Epithelial cell of proximal tubule (primary cell): ENCODE data around the gene IQCE. TPM values are rescaled to one million over a fixed set of nuclear protein-coding genes. Genes with fewer than 3 reads are reported as not detected.

ENCODE experiments used
- DNase-seq: peaks from one replicate; pipeline ENCODE4 v3.0.0-alpha.2; 2011; ENCODE audit warnings: low read depth
- H3K4me3 ChIP-seq: 2 replicates; pipeline ENCODE4 v1.5.1; 2011; ENCODE audit warnings: low read depth, mild to moderate bottlenecking, low read length
- total RNA-seq: library from RNA; depleted of rRNA; stranded (reverse); fragments of >200 nt; gene quantifications from 2 replicates; pipeline ENCODE4 v1.2.3, GENCODE V29; 2015
- TF ChIP-seq, protein P1 (sequence below): conservative IDR thresholded peaks from 2 replicates; pipeline ENCODE4 v1.5.1; 2012; ENCODE audit warnings: low read depth, mild to moderate bottlenecking, low read length

IQCE gene
- total RNA-seq, 1 donor from 2014 or later: 25.0 TPM

DNA sequence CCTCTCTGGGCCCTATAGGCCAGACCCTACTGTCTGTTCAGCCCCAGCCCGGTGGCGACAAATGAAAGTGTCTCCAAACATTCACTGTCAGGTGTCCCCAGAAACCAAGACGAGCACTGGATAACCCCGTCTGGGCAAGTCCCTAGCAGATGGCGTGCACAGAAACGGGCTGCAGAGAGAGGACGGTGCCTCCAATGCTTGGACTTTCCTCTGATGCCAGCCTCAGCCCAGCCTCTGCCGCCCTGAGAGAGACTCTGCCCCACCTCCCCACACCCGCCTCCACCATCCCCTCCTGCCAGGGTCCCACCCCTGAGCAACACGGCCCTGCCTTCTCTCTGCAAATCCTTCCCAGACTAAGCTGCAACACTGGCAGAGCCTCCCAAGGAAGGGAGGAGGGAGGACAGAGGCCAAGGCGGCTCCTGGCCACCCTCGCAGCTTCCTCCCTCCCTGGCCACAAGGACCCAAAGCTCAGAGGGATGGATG lies 46.6 kb upstream of the IQCE start:
- no peak for DNase-seq
- H3K4me3 ChIP-seq: no peak overlapping the region
- TF ChIP-seq, protein P1, sequence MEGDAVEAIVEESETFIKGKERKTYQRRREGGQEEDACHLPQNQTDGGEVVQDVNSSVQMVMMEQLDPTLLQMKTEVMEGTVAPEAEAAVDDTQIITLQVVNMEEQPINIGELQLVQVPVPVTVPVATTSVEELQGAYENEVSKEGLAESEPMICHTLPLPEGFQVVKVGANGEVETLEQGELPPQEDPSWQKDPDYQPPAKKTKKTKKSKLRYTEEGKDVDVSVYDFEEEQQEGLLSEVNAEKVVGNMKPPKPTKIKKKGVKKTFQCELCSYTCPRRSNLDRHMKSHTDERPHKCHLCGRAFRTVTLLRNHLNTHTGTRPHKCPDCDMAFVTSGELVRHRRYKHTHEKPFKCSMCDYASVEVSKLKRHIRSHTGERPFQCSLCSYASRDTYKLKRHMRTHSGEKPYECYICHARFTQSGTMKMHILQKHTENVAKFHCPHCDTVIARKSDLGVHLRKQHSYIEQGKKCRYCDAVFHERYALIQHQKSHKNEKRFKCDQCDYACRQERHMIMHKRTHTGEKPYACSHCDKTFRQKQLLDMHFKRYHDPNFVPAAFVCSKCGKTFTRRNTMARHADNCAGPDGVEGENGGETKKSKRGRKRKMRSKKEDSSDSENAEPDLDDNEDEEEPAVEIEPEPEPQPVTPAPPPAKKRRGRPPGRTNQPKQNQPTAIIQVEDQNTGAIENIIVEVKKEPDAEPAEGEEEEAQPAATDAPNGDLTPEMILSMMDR: no peak

GRCh38 chr7:2512713-2513112 lies 46.1 kb upstream of the IQCE start:
- no peak for DNase-seq
- TF ChIP-seq, protein P1: no peak
- no peak overlapping the region for H3K4me3 ChIP-seq

GRCh38 chr7:2513702-2514101 lies 45.1 kb upstream of the IQCE start:
- no peak for DNase-seq
- H3K4me3 ChIP-seq: no peak overlapping the region
- TF ChIP-seq, protein P1: no peak

GRCh38 chr7:2514473-2515423 lies 44.0 kb upstream of the IQCE start:
- no peak overlapping the region for H3K4me3 ChIP-seq
- TF ChIP-seq, protein P1: no peak
- DNase-seq: no peak

- no peak overlapping the region for H3K4me3 ChIP-seq
- TF ChIP-seq, protein P1: no peak
- no peak for DNase-seq
Measured at GRCh38 chr7:2515424-2516193, 43.2 kb upstream of the IQCE start.

GRCh38 chr7:2516194-2516555 lies 42.6 kb upstream of the IQCE start:
- DNase-seq: peak; percentile 75
- TF ChIP-seq, protein P1: no peak
- H3K4me3 ChIP-seq: no peak overlapping the region
